ENCODE data around the gene PEX16.

Gene PEX16

DNA sequence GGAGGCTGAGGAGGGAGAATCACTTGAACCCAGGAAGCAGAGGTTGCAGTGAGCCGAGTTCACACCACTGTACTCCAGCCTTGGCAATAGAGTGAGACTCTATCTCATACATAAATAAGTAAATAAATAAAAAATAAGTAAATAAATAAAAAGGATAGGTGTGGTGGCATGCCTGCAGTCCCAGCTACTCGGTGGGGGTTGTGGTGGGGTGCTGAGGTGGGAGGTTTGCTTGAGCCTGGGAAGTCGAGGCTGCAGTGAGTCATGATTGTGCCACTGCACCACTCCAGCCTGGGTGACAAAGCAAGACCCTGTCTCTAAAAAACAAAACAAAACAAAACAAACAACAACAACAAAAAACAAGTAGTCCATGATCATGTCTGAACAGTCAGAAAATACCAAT lies 7.9 kb upstream of the PEX16 start:
- no peaks in the 10 kb centered on the region for H3K9me3 Mint-ChIP-seq
- DNase-seq (ENCODE audit: low spot score in 2 of 2) (no peak), ATAC-seq (no peak)
- H3K36me3 Mint-ChIP-seq, result peaks cover 16% of the 10 kb centered on the region
- no peak overlapping the region for H3K27ac Mint-ChIP-seq
- H3K4me1 Mint-ChIP-seq, result peaks cover 61% of the 10 kb centered on the region
- H3K4me3 Mint-ChIP-seq, result no peak overlapping the region

DNA sequence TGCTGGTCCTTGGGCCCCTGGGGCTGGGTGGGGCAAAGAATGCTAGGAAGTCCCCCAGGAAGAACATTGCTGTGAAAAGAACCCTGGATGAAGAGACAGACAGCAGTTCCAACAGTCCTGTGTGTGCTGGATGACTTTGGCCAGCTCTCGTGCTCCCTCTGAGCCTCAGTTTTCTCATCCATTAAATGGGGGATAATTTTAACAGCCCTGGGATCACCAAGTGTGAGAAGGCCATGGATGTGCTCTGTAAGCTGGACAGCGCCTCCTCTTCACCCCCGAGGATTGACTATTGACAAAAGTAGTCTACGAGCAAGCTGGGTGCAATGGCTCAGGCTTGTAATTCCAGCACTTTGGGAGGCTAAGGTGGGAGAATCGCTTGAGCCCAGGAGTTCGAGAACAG lies 7.2 kb upstream of the PEX16 start:
- DNase-seq (ENCODE audit: low spot score in 2 of 2) (no peak), ATAC-seq (no peak)
- Mint-ChIP-seq H3K4me1 (peaks cover 57% of the 10 kb centered on the region), H3K4me3 (no peak overlapping the region), H3K27ac (peak overlapping the region; percentile 26), H3K9me3 (no peaks in the 10 kb centered on the region), H3K36me3 (peaks cover 9% of the 10 kb centered on the region)

DNA sequence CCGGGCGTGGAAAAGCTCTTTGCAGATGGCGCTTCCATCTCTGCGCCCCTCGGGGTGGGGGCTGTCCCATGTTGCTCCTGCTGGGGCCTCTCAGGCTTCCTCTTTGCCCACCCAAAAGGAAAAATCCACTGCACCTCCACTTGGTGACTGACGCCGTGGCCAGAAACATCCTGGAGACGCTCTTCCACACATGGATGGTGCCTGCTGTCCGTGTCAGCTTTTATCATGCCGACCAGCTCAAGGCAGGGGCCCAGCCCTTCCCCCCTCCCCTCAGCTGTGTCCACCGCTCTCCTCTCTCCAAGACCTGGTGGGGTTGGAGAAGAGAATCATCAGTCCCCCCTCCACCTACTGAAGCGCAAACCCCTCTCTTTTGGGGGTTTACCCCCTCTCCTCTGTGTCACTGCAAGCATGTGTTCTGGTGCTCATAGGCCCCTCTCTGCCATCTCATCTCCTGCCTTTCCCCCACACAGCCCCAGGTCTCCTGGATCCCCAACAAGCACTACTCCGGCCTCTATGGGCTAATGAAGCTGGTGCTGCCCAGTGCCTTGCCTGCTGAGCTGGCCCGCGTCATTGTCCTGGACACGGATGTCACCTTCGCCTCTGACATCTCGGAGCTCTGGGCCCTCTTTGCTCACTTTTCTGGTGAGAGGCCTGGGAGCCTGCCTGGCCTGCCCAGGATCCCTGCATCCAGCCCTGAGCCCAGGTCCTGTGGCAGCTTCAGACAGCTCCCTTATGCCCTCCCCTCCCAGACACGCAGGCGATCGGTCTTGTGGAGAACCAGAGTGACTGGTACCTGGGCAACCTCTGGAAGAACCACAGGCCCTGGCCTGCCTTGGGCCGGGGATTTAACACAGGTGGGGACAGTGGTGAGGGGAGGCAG lies 6.6 kb upstream of the PEX16 start:
- peak overlapping the region; percentile 26 for H3K27ac Mint-ChIP-seq

DNA sequence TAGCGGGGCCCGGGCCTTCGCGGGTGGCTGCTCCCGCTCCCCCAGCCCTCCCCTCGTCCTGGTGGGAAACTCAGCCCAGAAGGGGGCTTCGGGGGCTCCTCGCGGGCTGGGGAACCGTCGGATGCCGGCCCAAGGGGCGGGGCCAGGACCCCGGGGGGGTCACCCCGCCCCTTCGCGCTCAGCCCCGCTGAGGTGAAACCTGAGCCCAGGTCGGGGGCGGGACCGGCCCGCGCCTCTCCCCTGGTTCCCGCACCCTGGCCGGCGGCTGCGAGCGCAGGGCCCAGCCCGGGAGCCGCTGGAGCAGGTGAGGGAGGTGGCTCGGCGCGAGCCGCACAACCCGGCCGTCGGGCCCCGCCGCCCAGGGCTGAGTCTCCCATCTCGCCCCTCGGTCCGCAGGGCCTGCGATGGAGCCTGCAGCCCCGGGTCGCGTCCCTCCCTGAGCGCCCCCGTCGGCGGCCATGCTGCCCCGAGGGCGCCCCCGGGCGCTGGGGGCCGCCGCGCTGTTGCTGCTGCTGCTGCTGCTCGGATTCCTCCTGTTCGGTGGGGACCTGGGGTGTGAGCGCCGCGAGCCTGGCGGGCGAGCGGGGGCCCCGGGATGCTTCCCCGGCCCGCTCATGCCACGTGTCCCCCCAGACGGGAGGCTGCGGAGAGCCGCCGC lies 4.9 kb upstream of the PEX16 start, which contains the start of gene LARGE2:
Gene LARGE2, plus strand, starts transcription at position 232 of the 658 bp plus-strand sequence. Its CDS starts 227 bp downstream, at position 459.
- ATAC-seq, result no peak
- Mint-ChIP-seq H3K4me3 (peak within 1 kb of the TSS; percentile 72), H3K27ac (peak within 1 kb of the TSS; percentile 68), H3K36me3 (peaks cover 12% of the 10 kb centered on the region), H3K9me3 (no peaks in the 10 kb centered on the region), H3K4me1 (peaks cover 63% of the 10 kb centered on the region)
- DNase-seq (ENCODE audit: low spot score in 2 of 2), result no peak

More for the DNA sequence above, 6.6 kb upstream of the PEX16 start:
- Mint-ChIP-seq H3K4me3 (peak overlapping the region; percentile 72), H3K36me3 (peaks cover 7% of the 10 kb centered on the region), H3K9me3 (no peaks in the 10 kb centered on the region), H3K4me1 (peaks cover 57% of the 10 kb centered on the region)
- ATAC-seq (no peak), DNase-seq (ENCODE audit: low spot score in 2 of 2) (no peak)

DNA sequence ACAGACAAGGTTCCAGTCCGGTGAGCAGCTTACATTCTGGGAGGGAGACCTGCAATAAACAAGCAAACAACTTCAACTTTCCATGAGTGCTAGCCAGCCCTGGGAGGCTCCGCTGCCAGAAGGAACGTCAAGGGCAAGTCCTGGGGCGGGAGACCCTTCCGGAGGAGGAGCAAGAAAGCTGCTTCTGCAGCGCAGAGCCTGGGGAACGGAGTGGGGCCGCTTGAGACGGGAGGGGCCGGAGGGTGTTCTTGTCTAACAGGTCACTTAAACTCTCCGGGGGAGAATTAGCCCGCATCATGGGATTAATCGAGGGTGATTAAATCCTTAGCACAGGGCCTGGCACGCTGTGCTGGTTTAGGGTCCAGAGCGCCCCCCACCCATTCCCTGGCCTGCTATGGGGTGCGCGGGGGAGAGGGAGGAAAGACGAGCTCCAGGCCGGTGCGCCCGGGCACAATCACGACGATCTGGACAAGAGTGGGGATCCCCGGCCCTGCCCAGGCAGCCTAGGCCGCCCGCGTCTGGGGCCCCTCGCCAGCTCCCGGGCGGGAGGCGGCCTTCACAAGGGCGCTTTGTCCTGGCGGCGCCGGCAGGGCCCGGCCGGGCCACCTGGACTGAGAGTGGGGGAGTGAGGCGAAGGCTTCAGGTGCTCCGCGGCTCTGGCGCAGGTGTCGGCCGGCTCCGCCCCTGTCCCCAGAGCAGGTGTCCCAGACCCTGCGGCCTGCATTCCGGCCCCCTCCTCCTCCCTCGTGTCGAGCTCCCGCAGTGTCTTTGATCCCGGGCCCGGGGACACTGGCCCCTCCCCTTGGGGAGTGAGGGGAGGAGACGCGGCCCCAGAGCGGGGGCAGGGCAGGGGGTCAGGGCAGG lies 4.1 kb upstream of the PEX16 start:
- ATAC-seq, result no peak
- DNase-seq (ENCODE audit: low spot score in 2 of 2), result no peak
- peaks cover 58% of the 10 kb centered on the region for H3K4me1 Mint-ChIP-seq
- peak overlapping the region; percentile 54 for H3K27ac Mint-ChIP-seq
- H3K4me3 Mint-ChIP-seq, result peak overlapping the region; percentile 64
- no peaks in the 10 kb centered on the region for H3K9me3 Mint-ChIP-seq
- H3K36me3 Mint-ChIP-seq, result peaks cover 14% of the 10 kb centered on the region

DNA sequence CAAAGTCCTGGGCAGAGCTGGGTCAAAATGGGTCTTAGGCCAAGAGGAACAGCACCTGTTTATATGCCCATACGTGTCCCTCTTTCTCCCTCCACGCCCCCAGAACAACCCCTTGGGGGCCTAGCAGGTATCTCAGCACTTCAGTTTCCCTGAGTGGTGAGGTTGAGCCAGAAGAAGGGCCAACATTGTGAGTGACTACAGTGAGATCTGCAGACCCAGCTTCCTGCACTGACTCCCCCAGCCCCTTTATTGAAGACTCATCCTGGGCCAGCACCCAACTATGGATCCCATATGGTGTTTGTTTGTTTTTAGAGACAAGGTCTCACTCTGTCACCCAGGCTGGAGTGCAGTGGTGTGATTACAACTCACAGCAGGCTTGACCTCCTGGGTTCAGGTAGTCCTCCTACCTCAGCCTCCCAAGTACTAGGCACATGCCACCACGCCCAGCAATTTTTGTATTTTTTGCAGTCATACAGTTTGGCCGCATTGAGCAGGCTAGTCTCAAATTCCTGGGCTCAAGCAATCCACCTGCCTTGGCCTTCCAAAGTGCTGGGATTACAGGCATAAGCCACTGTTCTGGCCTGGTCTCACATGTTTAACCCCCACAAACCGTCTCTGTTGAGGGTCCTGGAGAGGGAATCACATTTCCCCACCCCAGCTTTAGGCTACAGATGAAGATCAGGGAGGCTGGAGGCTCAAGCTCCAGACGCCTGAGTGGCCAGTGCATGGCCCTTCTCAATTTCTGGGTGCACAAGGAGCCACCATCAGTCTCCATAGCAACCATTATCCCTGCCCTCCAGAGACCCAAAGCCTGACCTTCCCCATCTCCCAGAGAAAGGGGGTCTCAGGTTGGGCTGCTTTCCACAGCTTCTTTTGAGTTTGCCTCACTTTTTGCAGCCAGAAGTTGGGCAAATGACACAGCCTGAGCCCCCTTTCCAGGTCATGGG lies 3.1 kb upstream of the PEX16 start:
- peak overlapping the region; percentile 64 for H3K4me3 Mint-ChIP-seq
- no peak for ATAC-seq
- H3K36me3 Mint-ChIP-seq, result peaks cover 24% of the 10 kb centered on the region

DNA sequence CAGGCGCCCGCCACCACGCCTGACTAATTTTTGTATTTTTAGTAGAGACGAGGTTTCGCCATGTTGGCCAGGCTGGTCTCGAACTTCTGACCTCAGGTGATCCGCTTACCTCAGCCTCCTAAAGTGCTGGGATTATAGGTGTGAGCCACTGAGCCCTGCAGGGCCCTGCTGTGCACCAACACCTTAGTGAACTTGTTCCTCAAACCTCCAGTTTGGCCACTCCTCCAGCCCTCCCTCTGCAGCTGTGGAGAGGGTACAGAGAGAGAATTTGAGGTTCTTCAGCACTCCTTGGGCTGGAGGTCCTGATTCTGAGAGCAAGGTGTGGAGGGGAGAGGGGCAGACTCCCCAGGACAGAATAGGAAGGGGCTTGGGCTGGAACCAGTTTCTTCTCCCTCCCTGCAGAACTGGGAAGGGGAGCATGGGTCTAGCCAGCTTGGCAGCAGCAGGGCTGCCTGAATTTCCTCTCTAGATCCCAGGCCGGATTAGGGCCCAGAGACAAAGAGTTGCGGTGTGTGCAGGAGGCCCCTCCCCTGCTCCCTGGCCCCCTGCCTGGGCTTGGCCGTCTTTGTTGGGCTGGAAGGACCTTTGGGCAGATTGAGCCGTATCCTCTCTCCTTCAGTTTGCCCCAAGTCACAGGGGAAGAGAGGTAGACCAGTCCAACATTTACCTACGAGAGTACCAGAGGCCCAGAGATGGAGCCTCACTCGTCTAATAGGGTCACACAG lies 2.3 kb upstream of the PEX16 start:
- Mint-ChIP-seq H3K9me3 (no peaks in the 10 kb centered on the region), H3K4me1 (peaks cover 64% of the 10 kb centered on the region), H3K36me3 (peaks cover 32% of the 10 kb centered on the region), H3K27ac (peak overlapping the region; percentile 54), H3K4me3 (peak overlapping the region; percentile 97)
- ATAC-seq, result no peak
- no peak for DNase-seq (ENCODE audit: low spot score in 2 of 2)

More for the DNA sequence above, 3.1 kb upstream of the PEX16 start:
- no peak for DNase-seq (ENCODE audit: low spot score in 2 of 2)
- H3K27ac Mint-ChIP-seq, result peak overlapping the region; percentile 54
- no peaks in the 10 kb centered on the region for H3K9me3 Mint-ChIP-seq
- peaks cover 58% of the 10 kb centered on the region for H3K4me1 Mint-ChIP-seq

DNA sequence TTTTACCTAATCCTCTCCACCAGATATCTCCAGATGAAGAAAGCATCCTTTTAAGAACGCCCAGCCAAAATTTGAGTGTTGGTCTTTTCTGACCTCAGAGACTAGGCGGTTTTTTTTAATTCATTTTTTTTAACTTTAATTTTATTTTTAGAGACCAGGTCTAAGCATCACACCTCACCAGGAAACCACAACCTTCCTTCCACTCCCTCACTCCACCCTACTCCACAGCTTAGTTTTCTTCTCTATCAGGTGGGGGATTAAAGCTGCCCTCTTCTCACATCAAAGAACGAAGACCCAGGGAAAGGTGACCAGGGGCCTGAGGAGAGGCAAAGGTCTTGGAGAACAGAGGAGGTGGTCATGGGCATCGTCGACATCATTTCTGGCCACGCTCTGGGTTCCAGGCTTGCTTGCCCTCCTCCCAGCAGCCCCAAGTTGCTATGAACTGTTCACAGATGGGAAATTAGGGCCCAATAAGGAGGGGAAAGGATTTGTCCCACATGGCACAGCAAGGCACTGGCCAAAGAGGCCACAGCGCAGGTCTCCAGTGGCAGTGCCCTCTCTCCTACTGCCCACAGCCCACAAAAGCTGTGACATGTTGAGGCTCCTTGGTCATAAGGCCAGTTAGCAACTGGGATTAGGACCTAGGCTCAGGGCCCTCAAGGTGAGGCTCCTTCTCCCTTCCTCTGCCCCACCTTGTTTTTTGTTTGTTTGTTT lies 1.4 kb upstream of the PEX16 start:
- Mint-ChIP-seq H3K27ac (peak overlapping the region; percentile 97), H3K36me3 (peaks cover 32% of the 10 kb centered on the region), H3K4me3 (peak overlapping the region; percentile 97), H3K9me3 (no peaks in the 10 kb centered on the region), H3K4me1 (peaks cover 59% of the 10 kb centered on the region)
- ATAC-seq, result no peak
- DNase-seq (ENCODE audit: low spot score in 2 of 2), result no peak

DNA sequence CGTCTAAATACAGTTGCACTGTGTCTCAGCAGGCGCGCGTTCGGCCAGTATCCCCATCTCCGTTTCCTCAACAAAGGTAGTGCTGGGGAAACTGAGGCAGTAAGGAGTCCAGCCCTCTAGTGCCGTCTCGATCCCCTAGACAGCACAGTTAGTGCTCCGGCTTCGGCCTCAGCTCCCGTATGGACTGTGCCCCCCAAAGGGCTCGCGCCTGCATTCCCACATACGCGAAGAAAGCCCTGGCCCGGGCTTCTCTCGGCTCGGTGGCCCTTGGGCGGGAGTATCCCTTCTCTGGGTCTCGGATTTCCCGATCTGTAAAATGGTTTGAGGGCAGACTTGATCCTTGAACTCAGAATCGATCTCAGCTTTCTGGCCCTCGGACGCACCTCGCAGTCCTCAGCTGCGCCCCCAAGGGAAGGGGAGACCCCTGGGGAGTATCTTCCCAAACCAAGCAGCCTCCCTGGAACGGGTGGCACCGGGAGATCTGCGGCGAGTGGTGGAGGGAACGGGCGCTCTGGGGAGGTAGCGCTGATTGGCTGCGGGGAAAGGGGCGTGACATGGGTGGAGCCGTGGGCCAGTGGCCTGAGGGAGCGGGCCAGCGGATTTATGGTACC lies 759 bp upstream of the PEX16 start:
- H3K9me3 Mint-ChIP-seq, result no peaks in the 10 kb centered on the region
- peak; percentile 62 to 86 for DNase-seq (ENCODE audit: low spot score in 2 of 2)
- peaks cover 60% of the 10 kb centered on the region for H3K4me1 Mint-ChIP-seq
- peak; percentile 56 for ATAC-seq
- peak overlapping the region; percentile 97 for H3K4me3 Mint-ChIP-seq
- H3K27ac Mint-ChIP-seq, result peak overlapping the region; percentile 97
- H3K36me3 Mint-ChIP-seq, result peaks cover 36% of the 10 kb centered on the region

DNA sequence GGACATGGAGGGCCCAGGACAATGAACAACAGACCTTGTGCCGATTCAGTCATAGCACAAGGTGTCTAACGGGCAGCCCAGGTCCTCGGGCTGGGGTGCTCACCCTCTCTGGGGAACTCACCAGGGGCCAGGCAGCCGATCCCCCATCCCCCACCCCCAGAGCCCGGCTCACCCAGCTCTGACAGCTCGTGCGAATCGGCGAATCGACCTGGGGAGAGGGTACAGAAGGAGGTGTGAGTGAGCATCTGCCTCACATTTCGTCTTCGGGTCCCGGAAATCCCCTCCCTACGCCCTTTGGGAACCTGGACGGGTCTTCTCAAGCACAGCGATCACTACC lies 423 bp downstream of the PEX16 start:
- Mint-ChIP-seq H3K9me3 (no peaks in the 10 kb centered on the region), H3K4me1 (peaks cover 62% of the 10 kb centered on the region), H3K4me3 (peak overlapping the region; percentile 97), H3K36me3 (peaks cover 47% of the 10 kb centered on the region), H3K27ac (peak overlapping the region; percentile 97)
- DNase-seq (ENCODE audit: low spot score in 2 of 2) (no peak), ATAC-seq (peak; percentile 0)

DNA sequence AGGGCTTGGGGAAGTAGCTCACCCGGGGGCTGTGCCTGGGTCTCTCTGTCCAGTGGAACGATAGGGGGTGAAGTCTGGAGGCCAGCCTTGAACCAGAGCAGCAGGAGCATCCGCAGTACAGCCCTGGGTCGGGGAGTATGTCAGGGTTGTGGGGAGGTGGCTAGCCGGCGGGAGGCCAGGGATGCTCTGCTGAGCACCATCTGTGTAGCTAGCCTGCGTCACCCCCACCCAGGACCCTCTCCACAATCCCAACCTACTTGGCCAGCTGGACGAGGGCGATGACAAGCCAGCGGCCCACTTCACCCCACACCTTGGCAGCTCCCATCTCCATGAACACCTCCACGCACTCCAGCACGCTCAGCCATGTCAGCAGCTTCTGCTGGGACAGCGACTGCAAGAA lies 2.2 kb downstream of the PEX16 start:
- Mint-ChIP-seq H3K9me3 (no peaks in the 10 kb centered on the region), H3K4me3 (peak overlapping the region; percentile 97), H3K27ac (no peak overlapping the region), H3K4me1 (peaks cover 54% of the 10 kb centered on the region), H3K36me3 (peaks cover 63% of the 10 kb centered on the region)
- no peak for ATAC-seq
- no peak for DNase-seq (ENCODE audit: low spot score in 2 of 2)

DNA sequence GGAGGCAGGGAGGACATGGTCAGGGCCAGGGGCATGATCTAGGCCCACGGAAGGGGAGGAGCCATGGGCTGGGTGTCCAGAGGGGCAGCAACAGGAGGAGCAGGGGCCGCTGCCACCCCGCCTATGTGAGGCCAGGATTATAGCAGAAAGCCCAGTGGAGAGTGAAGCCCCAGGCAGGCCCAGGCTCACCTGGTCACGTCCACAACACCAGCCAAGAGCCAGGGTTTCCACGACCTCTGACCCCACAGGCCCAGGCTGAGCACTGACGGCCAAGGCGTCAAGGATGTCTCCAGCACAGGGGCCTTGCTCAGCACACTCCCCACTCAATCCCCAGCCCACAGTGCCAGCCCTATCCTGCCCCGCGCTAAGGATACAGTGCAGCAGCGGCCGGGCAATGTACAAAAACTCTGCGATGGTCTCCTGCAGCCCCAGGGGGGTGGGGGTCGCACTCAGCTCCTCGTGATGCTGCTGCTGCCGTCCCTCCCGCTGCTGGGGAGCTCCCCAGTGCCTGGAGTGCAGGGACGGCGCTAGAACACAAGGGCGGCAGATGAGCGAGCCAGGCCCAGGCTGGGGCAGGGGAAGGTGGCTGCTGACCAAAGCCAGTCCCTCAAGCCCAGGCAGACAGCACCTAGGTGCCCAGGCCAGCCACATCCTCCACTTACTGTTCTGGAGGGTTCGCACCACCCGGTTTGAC lies 3.6 kb downstream of the PEX16 start:
- peaks cover 67% of the 10 kb centered on the region for H3K36me3 Mint-ChIP-seq
- DNase-seq (ENCODE audit: low spot score in 2 of 2) (no peak), ATAC-seq (no peak)
- H3K9me3 Mint-ChIP-seq, result no peaks in the 10 kb centered on the region
- H3K4me1 Mint-ChIP-seq, result peaks cover 44% of the 10 kb centered on the region
- H3K4me3 Mint-ChIP-seq, result no peak overlapping the region
- no peak overlapping the region for H3K27ac Mint-ChIP-seq

Measured in stimulated activated effector memory CD8-positive, alpha-beta T cell treated with anti-CD3 and anti-CD28 coated beads, Interleukin-12 subunit alpha, Interleukin-12 subunit beta, amount 100 ng/mL, for 72 hours (primary cell).